WERI-Rb-1 (cell line): Measurements from ENCODE around the gene RBFOX1.

ENCODE experiments used
- DNase-seq: peaks from one replicate; pipeline ENCODE4 v3.0.0-alpha.2; 2020
- H3K27ac ChIP-seq: fragments of 250-450 bp; sonication (Bioruptor Pico); 2 replicates; pipeline ENCODE4 v1.5.1; 2020; ENCODE audit warnings: mild to moderate bottlenecking, moderate library complexity
- H3K27me3 ChIP-seq: fragments of 250-450 bp; sonication (Bioruptor Pico); 2 replicates; pipeline ENCODE4 v1.5.1; 2021; ENCODE audit warnings: mild to moderate bottlenecking, low read depth, moderate library complexity; ENCODE audit not compliant: insufficient read depth, severe bottlenecking
- H3K36me3 ChIP-seq: fragments of 250-450 bp; sonication (Bioruptor Pico); 2 replicates; pipeline ENCODE4 v1.5.1; 2020; ENCODE audit warnings: mild to moderate bottlenecking, moderate library complexity
- H3K4me3 ChIP-seq: 2 replicates; pipeline ENCODE4 v1.5.1; 2011; ENCODE audit warnings: low read depth, mild to moderate bottlenecking, control low read depth, low read length
- H3K9me3 ChIP-seq: fragments of 250-450 bp; sonication (Bioruptor Pico); 2 replicates; pipeline ENCODE4 v1.5.1; 2021; ENCODE audit warnings: mild to moderate bottlenecking, moderate library complexity; ENCODE audit not compliant: severe bottlenecking
- CTCF ChIP-seq: IDR thresholded peaks from 2 replicates; pipeline ENCODE4 v1.5.1; 2011; ENCODE audit warnings: low read depth, mild to moderate bottlenecking, control low read depth, inconsistent platforms, low read length

RBFOX1 gene

DNA sequence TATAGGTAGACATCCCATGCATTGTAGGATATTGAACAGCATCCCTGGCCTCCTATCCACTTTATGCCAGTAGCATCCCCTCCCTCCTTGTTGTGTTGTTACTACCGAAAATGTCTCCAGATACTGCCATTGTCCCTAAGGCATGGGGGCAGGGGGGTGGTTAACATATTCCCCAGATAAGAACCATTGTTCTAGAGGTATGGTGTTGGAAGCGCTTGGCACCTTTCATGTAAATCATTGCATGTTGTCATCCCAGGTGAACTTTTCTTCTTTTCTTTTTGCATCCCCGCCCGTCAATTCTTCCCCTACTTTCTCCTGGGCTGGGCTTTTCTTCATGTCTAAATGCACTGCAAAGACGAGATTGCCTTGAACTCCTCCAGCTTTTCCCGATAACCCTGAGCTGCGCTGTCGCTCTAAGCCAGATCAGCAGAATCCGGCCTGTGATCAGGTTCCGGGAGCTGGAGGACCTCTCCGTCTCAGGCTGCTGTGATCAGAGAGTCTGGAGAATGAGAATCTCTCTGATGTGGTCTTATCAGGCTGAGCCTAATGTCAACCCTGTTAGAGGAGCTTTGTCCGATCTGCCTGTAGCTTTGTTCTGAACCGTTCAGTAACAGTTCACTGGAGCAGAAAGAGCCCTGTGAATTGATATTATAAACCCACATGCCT, 76.2 kb downstream of the RBFOX1 start:
- Histone ChIP-seq H3K9me3 (no peaks in the 10 kb centered on the region), H3K27me3 (no peaks in the 10 kb centered on the region), H3K27ac (no peak overlapping the region), H3K36me3 (no peaks in the 10 kb centered on the region), H3K4me3 (no peak overlapping the region)
- TF ChIP-seq CTCF = no peak
- DNase-seq = peak; percentile 83

DNA sequence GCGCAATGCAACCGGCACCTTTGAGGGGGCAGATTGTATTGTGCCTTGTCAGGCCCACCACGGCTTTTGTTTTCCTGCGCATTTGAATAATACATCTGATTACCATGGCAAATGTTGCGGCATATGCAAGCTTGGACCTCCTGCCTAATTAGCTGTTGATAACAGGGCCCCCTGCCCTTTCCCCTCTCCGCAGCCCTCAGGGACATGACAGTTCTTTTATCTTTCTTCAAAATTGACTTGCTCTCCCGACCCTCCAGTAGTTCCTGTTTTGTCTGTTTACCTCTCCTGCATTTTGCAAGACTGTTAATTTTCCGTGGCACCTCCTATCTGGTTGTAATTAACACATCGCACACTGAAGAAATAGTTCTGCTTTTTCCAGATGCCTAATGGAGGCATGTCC, 86.8 kb downstream of the RBFOX1 start:
- H3K27me3 ChIP-seq = no peaks in the 10 kb centered on the region
- no peak for DNase-seq
- no peak overlapping the region for H3K27ac ChIP-seq
- no peak overlapping the region for H3K4me3 ChIP-seq
- H3K36me3 ChIP-seq = no peaks in the 10 kb centered on the region
- no peak for TF ChIP-seq CTCF
- H3K9me3 ChIP-seq = no peaks in the 10 kb centered on the region

- Histone ChIP-seq H3K27ac (no peak overlapping the region), H3K4me3 (no peak overlapping the region), H3K9me3 (no peaks in the 10 kb centered on the region), H3K36me3 (no peaks in the 10 kb centered on the region), H3K27me3 (no peaks in the 10 kb centered on the region)
- no peak for DNase-seq
- TF ChIP-seq CTCF = no peak
Observed at GRCh38 chr16:7420079-7420478, 87.4 kb downstream of the RBFOX1 start.

DNA sequence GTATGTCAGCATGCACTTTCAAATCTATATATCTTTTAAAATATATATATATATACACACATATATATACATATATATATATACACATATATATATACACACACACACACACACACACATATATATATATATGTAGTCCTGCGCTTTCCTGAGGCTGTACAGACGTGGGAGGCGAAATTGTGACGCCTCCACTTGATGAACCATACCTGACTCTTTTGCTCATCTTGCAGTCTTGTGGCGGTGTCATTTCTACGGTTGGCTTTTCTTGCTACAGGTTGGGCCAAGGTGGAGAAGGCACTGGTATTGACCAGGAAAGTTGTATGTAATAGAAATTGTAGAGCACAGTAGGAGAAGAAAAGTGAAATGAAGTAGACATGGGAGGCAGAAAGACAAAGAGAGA, 88.2 kb downstream of the RBFOX1 start:
- Histone ChIP-seq H3K27me3 (no peaks in the 10 kb centered on the region), H3K36me3 (no peaks in the 10 kb centered on the region), H3K27ac (no peak overlapping the region), H3K9me3 (no peaks in the 10 kb centered on the region), H3K4me3 (no peak overlapping the region)
- no peak for TF ChIP-seq CTCF
- DNase-seq = no peak

DNA sequence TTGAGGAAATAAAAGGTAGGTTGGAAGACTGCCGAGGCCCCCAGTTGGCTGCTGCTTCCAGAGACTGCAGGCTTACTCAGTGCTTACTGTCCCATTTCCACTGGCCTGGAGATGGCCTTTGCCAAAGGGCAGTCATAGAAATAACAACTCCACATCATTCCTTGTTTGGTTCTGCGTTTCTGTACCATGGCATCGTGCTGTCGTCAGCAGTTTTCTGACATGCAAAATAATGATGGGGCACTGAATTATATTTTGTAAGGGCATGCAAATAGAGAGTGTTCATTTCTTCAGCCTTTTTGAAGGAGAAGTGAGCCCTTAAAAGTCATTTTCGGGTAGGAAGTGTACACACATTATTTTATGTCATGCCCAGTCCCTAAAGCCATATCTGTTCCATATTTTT, 88.9 kb downstream of the RBFOX1 start:
- Histone ChIP-seq H3K27me3 (no peaks in the 10 kb centered on the region), H3K27ac (no peak overlapping the region), H3K9me3 (no peaks in the 10 kb centered on the region), H3K4me3 (no peak overlapping the region), H3K36me3 (no peaks in the 10 kb centered on the region)
- no peak for TF ChIP-seq CTCF
- DNase-seq = no peak
